ENCODE data around the gene MIB1.

Gene MIB1

GRCh38 chr18:21894619-21895367 lies 154.2 kb downstream of the MIB1 start:
- H3K4me1 ChIP-seq (ENCODE audit: control insufficient read depth, low read length) = no peaks in the 10 kb centered on the region
- H4K20me1 ChIP-seq (ENCODE audit: control insufficient read depth, insufficient read depth, low read depth, low read length) = 0 out of 2 replicates have a peak, but pooled peaks cover 3% of the 10 kb centered on the region
- H3K9me2 ChIP-seq (replicated peaks; ENCODE audit: control insufficient read depth, low read length) = no peaks in the 10 kb centered on the region
- H3K27me3 ChIP-seq (ENCODE audit: control insufficient read depth, low read length) = 0 out of 2 replicates have a peak, but pooled peaks cover 2% of the 10 kb centered on the region
- no peak overlapping the region for H3K27ac ChIP-seq (ENCODE audit: low read depth, low read length)
- no peaks in the 10 kb centered on the region for H3F3A ChIP-seq (ENCODE audit: control insufficient read depth, insufficient read depth)
- H3K4me2 ChIP-seq (ENCODE audit: low read length) = no peak overlapping the region
- H3K9me3 ChIP-seq (ENCODE audit: control insufficient read depth, insufficient read depth, low read length) = no peaks in the 10 kb centered on the region
- TF ChIP-seq EZH2phosphoT487 (IDR thresholded peaks at IDR 0.05; ENCODE audit: borderline replicate concordance, low read length) = no peak
- no peak overlapping the region for H3K4me3 ChIP-seq (ENCODE audit: low read length)
- no peaks in the 10 kb centered on the region for H3K36me3 ChIP-seq (ENCODE audit: control insufficient read depth, low read length)
- no peaks in the 10 kb centered on the region for H3K79me2 ChIP-seq (ENCODE audit: control insufficient read depth, low read length)

GRCh38 chr18:21896732-21897336 lies 156.2 kb downstream of the MIB1 start:
- Histone ChIP-seq H3K79me2 (ENCODE audit: control insufficient read depth, low read length) (no peaks in the 10 kb centered on the region), H3F3A (ENCODE audit: control insufficient read depth, insufficient read depth) (no peaks in the 10 kb centered on the region), H3K9me3 (ENCODE audit: control insufficient read depth, insufficient read depth, low read length) (no peaks in the 10 kb centered on the region), H3K27ac (ENCODE audit: low read depth, low read length) (no peak overlapping the region), H4K20me1 (ENCODE audit: control insufficient read depth, insufficient read depth, low read depth, low read length) (0 out of 2 replicates have a peak, but pooled peaks cover 3% of the 10 kb centered on the region), H3K27me3 (ENCODE audit: control insufficient read depth, low read length) (0 out of 2 replicates have a peak, but pooled peaks cover under 1% of the 10 kb centered on the region), H3K4me3 (ENCODE audit: low read length) (no peak overlapping the region), H3K36me3 (ENCODE audit: control insufficient read depth, low read length) (no peaks in the 10 kb centered on the region), H3K4me1 (ENCODE audit: control insufficient read depth, low read length) (no peaks in the 10 kb centered on the region), H3K4me2 (ENCODE audit: low read length) (no peak overlapping the region), H3K9me2 (replicated peaks; ENCODE audit: control insufficient read depth, low read length) (no peaks in the 10 kb centered on the region)
- no peak for TF ChIP-seq EZH2phosphoT487 (IDR thresholded peaks at IDR 0.05; ENCODE audit: borderline replicate concordance, low read length)
- no peak for TF ChIP-seq CTCF (IDR thresholded peaks at IDR 0.05; ENCODE audit: low read depth, low read length, poor library complexity, severe bottlenecking)

GRCh38 chr18:21897811-21898210 lies 157.2 kb downstream of the MIB1 start:
- Histone ChIP-seq H3K9me3 (ENCODE audit: control insufficient read depth, insufficient read depth, low read length) (no peaks in the 10 kb centered on the region), H3K4me2 (ENCODE audit: low read length) (no peak overlapping the region)

More at GRCh38 chr18:21897811-21898210, 157.2 kb downstream of the MIB1 start:
- no peaks in the 10 kb centered on the region for H3K27me3 ChIP-seq (ENCODE audit: control insufficient read depth, low read length)
- H3K36me3 ChIP-seq (ENCODE audit: control insufficient read depth, low read length) = no peaks in the 10 kb centered on the region
- H3F3A ChIP-seq (ENCODE audit: control insufficient read depth, insufficient read depth) = no peaks in the 10 kb centered on the region
- H3K79me2 ChIP-seq (ENCODE audit: control insufficient read depth, low read length) = no peaks in the 10 kb centered on the region
- no peak overlapping the region for H3K27ac ChIP-seq (ENCODE audit: low read depth, low read length)
- no peak overlapping the region for H3K4me3 ChIP-seq (ENCODE audit: low read length)
- H3K4me1 ChIP-seq (ENCODE audit: control insufficient read depth, low read length) = no peaks in the 10 kb centered on the region
- peak; percentile 85 for TF ChIP-seq CTCF (IDR thresholded peaks at IDR 0.05; ENCODE audit: low read depth, low read length, poor library complexity, severe bottlenecking)
- TF ChIP-seq EZH2phosphoT487 (IDR thresholded peaks at IDR 0.05; ENCODE audit: borderline replicate concordance, low read length) = no peak
- no peaks in the 10 kb centered on the region for H3K9me2 ChIP-seq (replicated peaks; ENCODE audit: control insufficient read depth, low read length)
- 0 out of 2 replicates have a peak, but pooled peaks cover 3% of the 10 kb centered on the region for H4K20me1 ChIP-seq (ENCODE audit: control insufficient read depth, insufficient read depth, low read depth, low read length)
